HG03196 (cell line): ENCODE data around the gene RPUSD1.
"Not testable (repeated sequence)": the region's sequence is repeated elsewhere in the genome, so short reads cannot be mapped to it uniquely, and the experiment has no call there.

Experiments used
- ATAC-seq: cut with Tn5 transposase; IDR thresholded peaks from one replicate; pipeline ENCODE4 v1.9.1; 2021; ENCODE audit not compliant: unreplicated experiment

The RPUSD1 gene

GRCh38 chr16:751152-752006 lies 36.8 kb downstream of the RPUSD1 start:
- no peak for ATAC-seq

DNA sequence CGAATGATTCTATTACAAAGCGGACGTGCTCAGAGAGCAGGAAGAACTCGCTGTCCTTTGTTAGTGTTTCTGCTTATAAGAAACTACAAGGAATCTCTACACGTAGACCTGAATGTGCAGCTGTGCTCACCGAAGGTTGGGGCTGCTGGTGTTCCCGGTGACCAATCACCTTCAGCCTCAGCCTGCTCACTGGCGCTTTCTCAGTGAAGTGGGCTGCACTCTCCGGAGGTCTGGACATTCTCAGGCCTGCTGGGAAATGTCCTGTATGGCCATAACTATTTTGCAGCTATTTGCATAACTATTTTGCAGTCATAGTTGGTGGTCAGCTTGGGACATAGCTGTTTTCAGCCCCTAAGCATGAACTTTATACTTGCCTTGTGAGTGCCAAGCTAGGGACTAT lies 37.7 kb downstream of the RPUSD1 start:
- no peak for ATAC-seq

- ATAC-seq, result no peak
Measured at GRCh38 chr16:749010-749409, 39.2 kb downstream of the RPUSD1 start.

DNA sequence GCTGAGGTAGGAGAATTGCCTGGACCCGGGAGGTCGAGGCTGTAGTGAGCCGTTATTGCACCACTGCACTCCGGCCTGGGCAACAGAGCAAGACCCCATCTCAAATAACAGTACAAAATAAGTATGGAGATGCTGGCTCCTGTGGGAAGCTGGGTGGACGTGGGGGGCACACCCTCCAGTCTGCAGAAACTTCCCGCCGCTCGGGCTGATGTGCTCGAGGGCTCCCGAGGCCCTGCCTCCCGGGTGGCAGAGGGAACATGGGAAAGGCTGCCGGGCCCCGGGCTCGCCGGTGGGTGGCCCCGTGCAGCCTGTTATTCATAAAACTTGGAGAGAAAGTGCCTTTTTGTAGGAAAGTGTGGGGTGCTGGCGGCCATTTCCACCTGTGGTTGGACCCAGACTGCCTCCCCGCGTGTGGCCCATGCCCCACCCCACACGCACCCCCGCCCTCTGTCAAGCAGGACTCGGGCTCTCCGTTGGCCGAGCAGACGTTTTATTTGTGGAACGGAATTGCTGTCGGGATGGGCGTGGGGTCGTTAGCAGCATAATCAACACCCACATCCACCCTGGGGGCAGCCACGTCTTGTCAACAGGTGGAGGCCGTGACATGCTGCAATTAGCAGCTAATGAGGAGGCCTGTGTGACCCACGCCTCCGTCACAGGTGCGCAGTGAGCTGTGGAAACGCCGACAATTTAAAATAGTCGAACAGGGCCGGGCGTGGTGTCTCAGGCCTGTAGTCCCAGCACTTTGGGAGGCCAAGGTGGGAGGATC lies 40.0 kb downstream of the RPUSD1 start:
- no peak for ATAC-seq

DNA sequence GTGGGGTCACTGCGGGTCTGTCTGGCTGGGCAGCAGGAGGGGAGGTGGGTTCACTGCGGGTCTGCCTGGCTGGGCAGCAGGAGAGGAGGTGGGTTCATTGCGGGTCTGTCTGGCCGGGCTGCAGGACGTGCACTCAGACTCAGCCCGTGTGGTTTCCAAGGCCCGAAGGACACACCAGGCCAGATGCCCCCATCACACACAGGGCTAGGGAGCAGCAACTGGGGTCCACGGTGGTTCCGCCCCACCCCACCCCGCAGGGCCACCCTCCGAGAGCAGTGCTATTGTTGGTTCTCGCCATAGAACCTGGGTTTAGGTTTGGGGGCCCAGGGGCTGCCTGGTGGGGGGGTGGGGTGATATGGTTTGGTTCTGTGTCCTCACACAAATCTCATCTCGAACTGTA lies 41.5 kb downstream of the RPUSD1 start:
- no peak for ATAC-seq

DNA sequence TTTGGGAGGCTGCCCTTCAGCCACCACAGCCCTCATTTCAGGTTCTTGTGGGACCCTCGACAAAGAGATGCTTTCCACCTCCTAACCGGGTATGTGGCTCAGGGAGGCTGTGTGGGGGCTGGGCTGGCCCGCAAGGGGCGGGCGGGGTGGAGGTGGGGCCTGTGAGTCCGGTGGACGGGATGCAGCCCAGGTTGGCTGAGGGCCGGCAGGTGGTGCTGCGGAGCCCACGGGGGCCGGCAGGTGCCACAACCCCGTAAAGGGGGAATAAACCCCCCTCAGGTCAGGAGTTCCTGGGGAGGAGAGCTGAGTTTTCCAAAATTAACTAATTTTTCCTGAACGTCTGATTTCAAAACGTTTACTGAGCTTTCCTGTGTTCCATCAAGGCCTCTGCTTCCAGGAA lies 42.4 kb downstream of the RPUSD1 start:
- no peak for ATAC-seq

DNA sequence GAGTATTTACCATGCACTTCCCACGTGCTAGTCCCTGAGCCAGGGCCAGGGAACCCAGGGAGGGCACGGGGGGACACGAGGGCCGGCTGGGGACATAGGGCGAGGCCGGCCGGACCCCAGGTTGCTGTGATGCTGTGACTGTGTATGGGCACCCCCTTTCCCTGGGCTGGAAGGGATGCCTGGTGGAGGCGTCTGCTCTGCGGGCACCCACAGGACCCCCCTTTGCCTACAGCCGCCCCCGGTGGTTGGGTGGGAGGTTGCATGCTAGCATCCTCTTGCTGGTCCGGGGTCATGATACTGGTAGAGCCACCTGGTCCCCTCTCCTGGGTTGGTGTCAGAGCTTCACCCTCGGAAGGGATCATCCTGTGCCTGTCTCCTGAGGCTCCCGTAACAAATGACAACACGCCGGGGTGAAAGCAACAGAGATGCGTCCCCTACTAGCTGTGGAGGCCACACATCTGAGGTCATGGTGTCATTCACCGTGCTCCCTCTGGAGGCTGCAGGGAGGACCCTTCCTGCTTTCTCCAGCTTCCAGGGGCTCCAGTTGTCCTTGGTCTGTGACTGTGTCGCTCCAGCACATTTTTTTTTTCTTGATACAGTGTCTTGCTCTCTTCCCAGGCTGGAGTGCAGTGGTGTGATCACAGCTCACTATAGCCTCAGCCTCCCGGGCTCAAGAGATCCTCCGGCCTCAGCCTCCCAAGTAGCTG lies 44.2 kb downstream of the RPUSD1 start:
- no peak for ATAC-seq

- not testable (repeated sequence) for ATAC-seq
Measured at GRCh38 chr16:742894-743293, 45.3 kb downstream of the RPUSD1 start.

- no peak for ATAC-seq
Measured at GRCh38 chr16:741986-742629, 46.1 kb downstream of the RPUSD1 start.

DNA sequence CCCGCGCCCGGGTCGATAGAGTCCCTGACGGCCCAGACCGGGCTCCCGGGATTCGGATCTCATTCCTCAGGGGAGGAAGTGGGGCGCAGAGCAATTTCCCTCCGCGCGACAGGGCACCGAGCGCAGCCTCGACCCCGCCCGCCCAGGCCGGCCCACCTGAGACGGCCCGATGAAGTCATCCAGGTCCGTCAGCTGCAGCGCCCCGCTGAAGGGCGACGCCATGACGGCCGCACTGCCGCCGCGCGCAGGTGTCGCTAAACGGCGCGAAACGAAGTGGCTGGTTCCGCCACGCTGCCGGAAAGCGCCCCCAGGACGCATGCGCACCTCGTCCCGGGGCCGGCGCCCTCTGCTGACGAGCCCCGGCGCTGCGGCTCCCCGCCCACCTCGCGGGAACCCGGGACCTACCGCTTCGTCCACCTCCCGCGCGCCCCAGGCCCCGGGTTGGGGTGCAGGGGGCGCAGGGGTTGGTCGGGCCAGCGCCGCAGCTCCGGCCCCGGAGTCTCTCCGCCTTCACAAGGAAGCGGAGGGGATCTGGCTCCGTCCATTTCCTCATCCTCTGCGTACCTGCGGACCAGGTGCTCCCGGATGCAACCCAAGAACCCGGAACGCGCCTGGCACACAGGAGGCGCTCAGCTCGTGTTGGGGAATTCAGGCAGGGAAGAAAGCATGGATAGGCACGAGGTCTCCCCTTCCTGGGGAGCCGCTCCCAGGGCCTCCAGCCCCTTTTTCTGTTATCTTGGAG lies 47.2 kb downstream of the RPUSD1 start, which contains the start of gene CIAO3:
Gene CIAO3, minus strand, starts transcription at position 234 of the 742 bp plus-strand sequence. Its CDS starts 12 bp downstream, at position 222.
- ATAC-seq, result peak; percentile 71

DNA sequence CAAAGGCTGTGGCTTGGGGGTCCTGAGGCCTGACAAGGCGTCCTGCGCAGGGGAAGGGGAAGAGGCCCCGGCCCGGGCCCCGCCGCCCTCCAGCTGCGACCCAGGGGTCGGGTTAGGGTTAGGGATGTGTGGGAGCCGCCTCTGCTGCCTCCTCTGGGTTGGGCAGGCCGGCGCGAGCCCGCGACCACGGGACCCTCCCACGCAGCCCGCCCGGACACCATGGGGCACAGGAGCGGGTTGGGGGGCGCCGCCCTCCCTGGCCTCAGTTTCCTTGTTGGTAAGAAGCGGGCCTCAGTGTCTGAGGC lies 47.8 kb downstream of the RPUSD1 start:
- peak; percentile 8 for ATAC-seq

DNA sequence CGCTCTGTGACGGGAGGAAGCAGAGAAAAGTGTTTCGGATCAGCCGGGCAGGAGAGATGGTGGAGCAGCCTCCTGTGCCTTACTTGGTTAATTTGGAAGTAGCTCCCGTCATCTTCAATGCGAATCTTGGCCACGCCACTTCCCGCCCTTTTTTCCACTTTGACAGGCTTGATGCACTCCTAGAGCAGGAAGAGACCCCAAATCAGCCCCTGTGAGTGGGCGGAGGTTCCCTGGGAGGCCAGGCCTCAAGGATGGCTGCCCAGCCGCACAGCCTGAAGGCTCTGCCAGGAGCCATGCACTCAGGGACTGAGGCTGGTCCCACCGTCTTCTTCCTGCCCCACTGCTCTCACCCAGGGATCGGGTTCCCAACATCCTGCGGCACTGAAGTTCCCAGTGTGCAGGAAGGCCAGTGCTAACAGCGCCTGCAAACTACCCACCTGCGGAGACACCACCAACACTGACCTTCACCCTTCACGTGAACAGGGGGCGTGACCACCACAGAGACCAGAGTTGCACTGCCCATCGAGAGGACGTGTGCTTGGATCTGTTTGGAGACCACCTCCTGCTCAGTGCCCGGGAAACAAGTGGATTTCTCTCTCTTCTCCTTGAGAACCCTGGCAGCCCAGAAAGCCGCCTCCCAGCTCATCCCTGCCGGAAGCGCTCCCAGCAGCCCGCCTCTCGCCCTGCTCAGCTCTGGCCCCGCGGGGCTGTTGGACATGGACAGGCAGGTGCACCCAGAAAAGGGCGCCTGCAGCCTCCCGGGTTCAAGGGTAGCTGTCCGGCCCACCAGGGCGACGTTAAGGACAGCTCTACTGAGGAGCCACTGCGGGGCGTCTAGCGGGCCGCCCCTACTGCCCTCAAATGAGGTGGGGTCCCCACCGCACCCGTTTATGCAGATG lies 48.4 kb downstream of the RPUSD1 start:
- ATAC-seq, result no peak

- ATAC-seq, result no peak
Measured at GRCh38 chr16:736936-737481, 51.2 kb downstream of the RPUSD1 start.

- ATAC-seq, result no peak
Measured at GRCh38 chr16:735982-736453, 52.2 kb downstream of the RPUSD1 start.

GRCh38 chr16:734981-735881 lies 53.0 kb downstream of the RPUSD1 start:
- ATAC-seq, result no peak
